Astrocyte (in vitro differentiated cells and primary cell): ENCODE data around the gene RGL1. TPM values are rescaled to one million over a fixed set of nuclear protein-coding genes. Genes with fewer than 3 reads are reported as not detected.
A peak's percentile ranks its signal among the peaks of the same experiment; 100 is the strongest.

ENCODE experiments used
- DNase-seq: peaks from one replicate; pipeline ENCODE4 v3.0.0-alpha.2; 2010; ENCODE audit warnings: low read depth
- FAIRE-seq: peaks from 2 replicates; lab custom pipeline; 2011; peaks lifted over from hg19 to GRCh38; lab: Jason Lieb, UNC
- H2AFZ ChIP-seq: 2 replicates; pipeline ENCODE4 v1.6.0; 2012; ENCODE audit warnings: low read depth, low read length, inconsistent platforms
- H3K27ac ChIP-seq: 2 replicates; pipeline ENCODE4 v1.5.1; 2011; ENCODE audit warnings: low read depth, low read length, inconsistent platforms
- H3K27me3 ChIP-seq: 2 replicates; pipeline ENCODE4 v1.6.0; 2011; ENCODE audit warnings: low read length, inconsistent platforms; ENCODE audit not compliant: insufficient read depth
- H3K36me3 ChIP-seq: 2 replicates; pipeline ENCODE4 v1.5.1; 2011; ENCODE audit warnings: low read length, inconsistent platforms; ENCODE audit not compliant: insufficient read depth
- H3K4me1 ChIP-seq: 2 replicates; pipeline ENCODE4 v1.5.1; 2011; ENCODE audit warnings: low read length, inconsistent platforms; ENCODE audit not compliant: insufficient read depth
- H3K4me2 ChIP-seq: 2 replicates; pipeline ENCODE4 v1.6.0; 2012; ENCODE audit warnings: low read length, inconsistent platforms
- H3K4me3 ChIP-seq: 2 replicates; pipeline ENCODE4 v1.5.1; 2011; ENCODE audit warnings: low read depth, mild to moderate bottlenecking, low read length, inconsistent platforms; ENCODE audit not compliant: insufficient read depth
- H3K79me2 ChIP-seq: 2 replicates; pipeline ENCODE4 v1.6.0; 2012; ENCODE audit warnings: mild to moderate bottlenecking, low read length, inconsistent platforms; ENCODE audit not compliant: insufficient read depth
- H3K9ac ChIP-seq: 2 replicates; pipeline ENCODE4 v1.6.0; 2012; ENCODE audit warnings: mild to moderate bottlenecking, low read length, inconsistent platforms
- H3K9me3 ChIP-seq: 2 replicates; pipeline ENCODE4 v1.5.1; 2012; ENCODE audit warnings: low read depth, mild to moderate bottlenecking, low read length, inconsistent platforms; ENCODE audit not compliant: insufficient read depth
- H4K20me1 ChIP-seq: 2 replicates; pipeline ENCODE4 v1.6.0; 2012; ENCODE audit warnings: low read length, inconsistent platforms; ENCODE audit not compliant: insufficient read depth
- H3K27ac Mint-ChIP-seq: one replicate; pipeline ENCODE4 v1.8.0; 2021; ENCODE audit warnings: mild to moderate bottlenecking, mixed read lengths; ENCODE audit not compliant: unreplicated experiment
- H3K27me3 Mint-ChIP-seq: one replicate; pipeline ENCODE4 v1.8.0; 2021; ENCODE audit warnings: low read depth, mixed read lengths; ENCODE audit not compliant: unreplicated experiment
- H3K36me3 Mint-ChIP-seq: one replicate; pipeline ENCODE4 v1.8.0; 2021; ENCODE audit warnings: low read depth, mixed read lengths; ENCODE audit not compliant: unreplicated experiment
- H3K4me1 Mint-ChIP-seq: one replicate; pipeline ENCODE4 v1.8.0; 2021; ENCODE audit warnings: low read depth, mixed read lengths; ENCODE audit not compliant: unreplicated experiment
- H3K4me3 Mint-ChIP-seq: one replicate; pipeline ENCODE4 v1.8.0; 2021; ENCODE audit warnings: mild to moderate bottlenecking, moderate library complexity, mixed read lengths; ENCODE audit not compliant: unreplicated experiment
- H3K9me3 Mint-ChIP-seq: one replicate; pipeline ENCODE4 v1.8.0; 2021; ENCODE audit warnings: mild to moderate bottlenecking, mixed read lengths; ENCODE audit not compliant: unreplicated experiment
- CTCF ChIP-seq: IDR thresholded peaks from 2 replicates; pipeline ENCODE4 v1.5.1; 2011; ENCODE audit warnings: low read depth, mild to moderate bottlenecking, inconsistent platforms, low read length, moderate library complexity; ENCODE audit not compliant: insufficient read depth
- EZH2 ChIP-seq: IDR thresholded peaks from 2 replicates; pipeline ENCODE4 v1.6.1; 2012; ENCODE audit warnings: mild to moderate bottlenecking, low read length, inconsistent platforms; ENCODE audit not compliant: insufficient read depth
- total RNA-seq: library from RNA; stranded (reverse); gene quantifications from 2 replicates; pipeline ENCODE4 v1.2.1, GENCODE V29; 2021

Gene RGL1
- total RNA-seq, 1 donor from 2014 or later, result 10.1 TPM

DNA sequence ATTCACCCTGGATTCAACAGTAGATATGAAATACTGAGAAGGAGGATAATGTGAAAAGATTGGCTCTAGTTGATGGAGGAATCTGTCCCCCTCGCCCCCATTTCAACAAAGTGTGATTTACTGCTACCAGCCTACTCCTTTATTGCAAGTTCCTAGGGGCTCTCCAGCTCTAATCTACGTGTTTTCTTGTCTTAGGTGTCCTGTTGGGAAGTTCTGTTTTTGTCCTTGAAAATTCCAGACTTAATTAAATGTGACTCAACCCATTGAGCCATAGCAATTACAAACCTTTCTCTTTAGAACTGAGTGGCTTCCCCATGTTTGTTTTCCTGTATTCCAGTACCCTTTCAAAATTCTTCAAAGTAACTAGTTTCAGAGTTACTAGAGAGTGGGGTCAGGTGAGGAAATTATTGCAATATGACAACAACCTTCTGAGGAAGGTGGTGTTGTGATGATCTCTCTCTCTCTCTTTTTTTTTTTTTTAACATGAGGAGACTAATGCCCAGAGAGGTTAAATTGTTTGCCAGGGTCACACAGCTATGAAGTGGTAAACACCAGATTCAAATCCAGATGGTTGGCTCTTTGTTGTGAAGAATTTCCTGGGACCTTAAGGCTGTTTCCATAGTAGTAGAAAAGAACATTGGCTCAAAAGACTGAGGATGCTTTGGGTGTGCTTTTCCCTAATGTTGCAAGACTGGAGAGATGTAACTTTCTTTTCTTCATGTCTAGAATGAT lies 3.5 kb downstream of the RGL1 start:
- H3K27ac ChIP-seq, result no peak overlapping the region

DNA sequence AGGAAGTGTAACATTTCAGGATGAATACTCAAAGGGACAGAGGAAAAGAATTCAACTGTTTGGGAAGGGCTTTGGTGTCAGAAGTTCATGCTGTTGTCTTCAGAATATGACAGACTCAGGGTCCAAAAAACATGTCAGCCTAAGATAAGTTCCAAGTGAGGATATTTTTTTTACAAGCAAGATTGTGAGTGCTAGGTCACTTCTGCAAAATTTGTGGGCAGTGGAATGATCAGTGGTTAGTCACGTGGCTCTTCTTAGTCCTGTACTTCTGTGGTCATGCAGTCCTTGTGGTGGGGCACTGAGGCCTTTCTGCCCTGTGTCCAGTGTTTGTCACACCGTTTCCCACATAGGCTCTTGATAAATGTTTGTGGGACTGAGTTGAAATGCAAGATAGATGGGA lies 5.2 kb downstream of the RGL1 start:
- Mint-ChIP-seq H3K27ac (no peak overlapping the region), H3K4me1 (peaks cover 60% of the 10 kb centered on the region), H3K4me3 (peak overlapping the region; percentile 55), H3K9me3 (no peaks in the 10 kb centered on the region), H3K36me3 (peaks cover 5% of the 10 kb centered on the region), H3K27me3 (no peaks in the 10 kb centered on the region)
- no peaks in the 10 kb centered on the region for H3K36me3 ChIP-seq
- no peak overlapping the region for H3K4me2 ChIP-seq
- no peaks in the 10 kb centered on the region for H3K27me3 ChIP-seq
- TF ChIP-seq EZH2 (no peak), CTCF (no peak)
- no peak overlapping the region for H3K9ac ChIP-seq
- no peak overlapping the region for H2AFZ ChIP-seq
- H4K20me1 ChIP-seq, result peaks cover 12% of the 10 kb centered on the region
- FAIRE-seq (no peak), DNase-seq (peak; percentile 32)
- H3K4me3 ChIP-seq, result no peak overlapping the region
- peaks cover 48% of the 10 kb centered on the region for H3K4me1 ChIP-seq
- H3K27ac ChIP-seq, result no peak overlapping the region
- H3K9me3 ChIP-seq, result no peaks in the 10 kb centered on the region
- peaks cover 11% of the 10 kb centered on the region for H3K79me2 ChIP-seq

More for the DNA sequence above, 3.5 kb downstream of the RGL1 start:
- no peak for DNase-seq
- peaks cover 12% of the 10 kb centered on the region for H4K20me1 ChIP-seq
- peak overlapping the region; percentile 50 for H3K4me2 ChIP-seq
- FAIRE-seq, result no peak
- H3K27me3 ChIP-seq, result no peaks in the 10 kb centered on the region
- H3K4me1 Mint-ChIP-seq, result peaks cover 50% of the 10 kb centered on the region
- no peak overlapping the region for H3K9ac ChIP-seq
- H3K36me3 Mint-ChIP-seq, result peaks cover 5% of the 10 kb centered on the region
- TF ChIP-seq EZH2 (no peak), CTCF (no peak)
- H3K9me3 Mint-ChIP-seq, result no peaks in the 10 kb centered on the region
- H2AFZ ChIP-seq, result no peak overlapping the region
- H3K4me3 ChIP-seq, result no peak overlapping the region
- H3K9me3 ChIP-seq, result no peaks in the 10 kb centered on the region
- peaks cover 11% of the 10 kb centered on the region for H3K79me2 ChIP-seq
- no peak overlapping the region for H3K4me3 Mint-ChIP-seq
- H3K4me1 ChIP-seq, result peaks cover 47% of the 10 kb centered on the region
- H3K27me3 Mint-ChIP-seq, result no peaks in the 10 kb centered on the region
- H3K27ac Mint-ChIP-seq, result no peak overlapping the region
- H3K36me3 ChIP-seq, result no peaks in the 10 kb centered on the region
